K562 (cell line): ENCODE measurements around the gene TLCD4. TPM values are rescaled to one million over a fixed set of nuclear protein-coding genes. Genes with fewer than 3 reads are reported as not detected.

ENCODE experiments used
- ATAC-seq: fragments of 200-7000 bp; cut with Tn5 transposase; 3 replicates; pipeline ENCODE4 v1.9.1; 2020; ENCODE audit warnings: moderate library complexity
- BruUV-seq: library from RNA; stranded (reverse); fragments of 400-500 nt; replicated peaks from 2 replicates; lab custom pipeline; 2021; lab: Mats Ljungman, UMichigan
- CTCF ChIA-PET: fragments of 300-600 bp; formaldehyde crosslinking; extraction: SDS; loops from one replicate; lab custom pipeline; 2021; ENCODE audit warnings: low intra/inter-chr PET ratio; lab: Yijun Ruan, JAX
- POLR2A ChIA-PET: fragments of 300-600, 350-650 bp; sonication (Branson Sonifier 250); formaldehyde crosslinking; extraction: SDS; loops from one replicate; lab custom pipeline; 2021; ENCODE audit warnings: antibody characterized with exemption, inconsistent platforms; lab: Yijun Ruan, JAX
- DNase-seq, 4 experiments: peaks; one replicate each; pipeline versions ENCODE4 v3.0.0 to v3.0.0-alpha.2; 2011 to 2018; ENCODE audit warnings: low spot score in 3 of 4, mixed read lengths in 3 of 4; ENCODE audit errors: extremely low read depth in 1 of 4
- FAIRE-seq: peaks from 2 replicates; lab custom pipeline; 2011; peaks lifted over from hg19 to GRCh38; lab: Jason Lieb, UNC
- H2AFZ ChIP-seq: 2 replicates; pipeline ENCODE4 v1.6.0; 2011; ENCODE audit warnings: low read depth, low read length, control low read depth, inconsistent platforms
- H3K27ac ChIP-seq: fragments of 200-600 bp; 3 replicates; pipeline ENCODE4 v1.8.0; 2011; ENCODE audit warnings: low read depth, mild to moderate bottlenecking, control low read depth, inconsistent platforms, low read length, moderate library complexity, mixed read lengths; ENCODE audit errors: extremely low read depth
- H3K27me3 ChIP-seq, 2 experiments: fragments of 300-600 bp in 1 of 2; 2 replicates in 1 of 2; 3 replicates in 1 of 2; pipeline versions ENCODE4 v1.6.0 to v1.8.0; 2011; ENCODE audit warnings: inconsistent platforms in 2 of 2, low read length in 2 of 2, mild to moderate bottlenecking in 1 of 2, mixed read lengths in 1 of 2, moderate library complexity in 1 of 2; ENCODE audit not compliant: control insufficient read depth in 2 of 2, insufficient read depth in 2 of 2
- H3K36me3 ChIP-seq: fragments of 300-600 bp; 3 replicates; pipeline ENCODE4 v1.8.0; 2011; ENCODE audit warnings: mild to moderate bottlenecking, low read length, inconsistent platforms; ENCODE audit not compliant: control insufficient read depth, insufficient read depth
- H3K4me1 ChIP-seq, 2 experiments: fragments of 200-600 bp in 1 of 2; replicated peaks in 1 of 2; 2 replicates in 1 of 2; 3 replicates in 1 of 2; pipeline versions ENCODE4 v1.5.1 to v1.8.0; 2011; ENCODE audit warnings: inconsistent platforms in 2 of 2, low read length in 2 of 2, mild to moderate bottlenecking in 1 of 2, mixed read lengths in 1 of 2, moderate library complexity in 1 of 2; ENCODE audit not compliant: control insufficient read depth in 2 of 2, insufficient read depth in 2 of 2
- H3K4me2 ChIP-seq: 2 replicates; pipeline ENCODE4 v1.6.1; 2011; ENCODE audit warnings: low read length, control low read depth, inconsistent platforms, mixed read lengths; ENCODE audit not compliant: insufficient read depth
- H3K4me3 ChIP-seq: fragments of 200-600 bp; sonication (generic), shearing (Covaris generic); 2 replicates; pipeline ENCODE4 v1.5.1; 2016; ENCODE audit warnings: control low read depth, inconsistent platforms
- H3K79me2 ChIP-seq: fragments of 200-600 bp; 3 replicates; pipeline ENCODE4 v1.8.0; 2011; ENCODE audit warnings: low read length, inconsistent platforms; ENCODE audit not compliant: control insufficient read depth, insufficient read depth
- H3K9ac ChIP-seq, 2 experiments: 2 replicates each; pipeline versions ENCODE4 v1.6.0 to v1.6.1; 2011; ENCODE audit warnings: low read depth in 2 of 2, low read length in 2 of 2, control low read depth in 1 of 2, inconsistent platforms in 1 of 2, mild to moderate bottlenecking in 1 of 2, mixed read lengths in 1 of 2; ENCODE audit not compliant: insufficient read depth in 1 of 2
- H3K9me1 ChIP-seq: one replicate; pipeline ENCODE4 v1.6.0; 2011; ENCODE audit warnings: inconsistent platforms, mild to moderate bottlenecking, low read length, moderate library complexity; ENCODE audit not compliant: control insufficient read depth, insufficient read depth
- H3K9me3 ChIP-seq: replicated peaks from 2 replicates; pipeline ENCODE4 v1.5.1; 2011; ENCODE audit warnings: low read depth, low read length, inconsistent platforms; ENCODE audit not compliant: control insufficient read depth, insufficient read depth
- H4K20me1 ChIP-seq: replicated peaks from 2 replicates; pipeline ENCODE4 v1.6.1; 2011; ENCODE audit warnings: low read length, inconsistent platforms, mixed read lengths; ENCODE audit not compliant: control insufficient read depth, insufficient read depth
- AFF4 ChIP-seq: sonication (generic); formaldehyde crosslinking; IDR thresholded peaks from 2 replicates; pipeline ENCODE4 v1.8.0; 2023; ENCODE audit warnings: mild to moderate bottlenecking, missing genetic modification reagents
- CC2D1A ChIP-seq: fragments of 450-650 bp; IDR thresholded peaks from 2 replicates; pipeline ENCODE4 v1.6.1; 2017; ENCODE audit warnings: mild to moderate bottlenecking
- CHD2 ChIP-seq: IDR thresholded peaks from 2 replicates; pipeline ENCODE4 v1.6.1; 2011; ENCODE audit warnings: low read depth, low read length
- ELF4 ChIP-seq: fragments of 450-650 bp; formaldehyde crosslinking; IDR thresholded peaks from 2 replicates; pipeline ENCODE4 v1.4.0; 2022; ENCODE audit warnings: missing genetic modification characterization
- MNT ChIP-seq, 2 experiments: fragments of 450-650 bp; conservative IDR thresholded peaks; 2 replicates each; pipeline ENCODE4 v1.6.1; 2017; ENCODE audit warnings: mild to moderate bottlenecking in 2 of 2, moderate library complexity in 2 of 2
- NCOA4 ChIP-seq: fragments of 450-650 bp; IDR thresholded peaks from 2 replicates; pipeline ENCODE4 v1.6.1; 2018; ENCODE audit warnings: mild to moderate bottlenecking; ENCODE audit not compliant: partially characterized antibody
- TRIM24 ChIP-seq, 2 experiments: fragments of 450-650 bp; IDR thresholded peaks; 2 replicates each; pipeline ENCODE4 v1.6.1; 2016
- U2AF2 ChIP-seq: fragments of 200-400 bp; formaldehyde crosslinking; optimal IDR thresholded peaks from 2 replicates; pipeline ENCODE3; 2017; ENCODE audit warnings: low read depth, mild to moderate bottlenecking, low read length
- ZNF140 ChIP-seq: fragments of 250-450 bp; sonication (Bioruptor Pico); IDR thresholded peaks from 2 replicates; pipeline ENCODE4 v1.8.0; 2021; ENCODE audit warnings: moderate library complexity, mild to moderate bottlenecking, inconsistent platforms
- ZNF507 ChIP-seq: conservative IDR thresholded peaks from 2 replicates; pipeline ENCODE4 v1.6.1; 2017; ENCODE audit warnings: missing genetic modification characterization, missing compliant biosample characterization
- WGBS: fragments of 100-300 bp; shearing (Covaris generic); methylation state at CpG from one replicate; pipeline ENCODE4 v1.1.6; 2016; ENCODE audit warnings: low coverage, mixed read lengths; ENCODE audit not compliant: insufficient coverage; ENCODE audit errors: missing lambda C conversion rate; 5-methylcytosine and 5-hydroxymethylcytosine counted together
- in situ Hi-C: fragments of 300-500 bp; cut with MboI; formaldehyde crosslinking; loops from 4 replicates; pipeline ENCODE4 v1.15.0; 2018; ENCODE audit warnings: inconsistent platforms, mixed read lengths
- intact Hi-C: fragments of 100-400 bp; cut with micrococcal nuclease; formaldehyde crosslinking; loops from 2 replicates; pipeline ENCODE4 v1.14.2; 2022
- polyA plus RNA-seq, 8 experiments: library from polyadenylated mRNA; depleted of rRNA in 4 of 8; stranded (reverse) in 5 of 8; unstranded in 3 of 8; fragments of >200 nt; fragmentation: Nextera tagmentation in 2 of 8; fragmentation: Illumina TruSeq in 1 of 8; extraction: Ambion mirVana in 2 of 8; extraction: Trizol in 1 of 8; gene quantifications; 2 replicates each; pipeline versions ENCODE4 v1.2.1 to v1.2.3, GENCODE V29; 2011 to 2014; ENCODE audit warnings: inconsistent platforms in 1 of 8, missing spikeins in 1 of 8
- total RNA-seq, 7 experiments: library from RNA; depleted of rRNA in 6 of 7; stranded (reverse); fragments of >200 nt in 6 of 7; fragmentation: Illumina TruSeq in 2 of 7; extraction: Trizol in 2 of 7; gene quantifications; 2 replicates each; pipeline versions ENCODE4 v1.2.1 to v1.2.3, GENCODE V29; 2011 to 2021; ENCODE audit warnings: low replicate concordance in 1 of 7

TLCD4 gene
- total and polyA plus RNA-seq, 9 of the 15 experiments (the other 6 are each of a cell fraction or from before 2014, with no cell fraction given): 3.5 to 19.8 (median 7.6) TPM

GRCh38 chr1:95080879-95081278, 36.3 kb upstream of the TLCD4 start:
- Histone ChIP-seq H3K4me1 (peaks cover 0 to 24% of the 10 kb centered on the region in 2 experiments; a peak in 3 of 5 replicates), H3K27ac (no peak overlapping the region), H3K4me3 (no peak overlapping the region), H3K9me3 (no peaks in the 10 kb centered on the region), H4K20me1 (no peaks in the 10 kb centered on the region), H3K9me1 (no peaks in the 10 kb centered on the region), H3K4me2 (no peak overlapping the region), H2AFZ (peak overlapping the region; percentile 17; the same call in 1 of the 2 replicates), H3K27me3 (no peaks in the 10 kb centered on the region), H3K36me3 (no peaks in the 10 kb centered on the region), H3K9ac (no peak overlapping the region), H3K79me2 (no peaks in the 10 kb centered on the region)
- DNase-seq (no peak), FAIRE-seq (no peak), ATAC-seq (no peak)
- POLR2A ChIA-PET: no interaction called here
- intact Hi-C loops (loop anchor here (10.0 kb wide), 1 partner anchor 94 kb away; no protein-coding TSS in a partner anchor), in situ Hi-C loops (loop anchor here (5.0 kb wide), 1 partner anchor 36 kb away; the partner anchor contains the start of gene TLCD4)
- CTCF ChIA-PET: no interaction called here
- WGBS: 36% methylated on average over 1 of the region's 1 CpG
- TF ChIP-seq ZNF507 (tag): no peak
- TF ChIP-seq ZNF140 (CRISPR knock-in tag): no peak
- TF ChIP-seq AFF4 (CRISPR knock-in tag): no peak
- no peak for TF ChIP-seq CHD2
- no peak for TF ChIP-seq MNT (conservative IDR thresholded peaks at IDR 0.05)
- TF ChIP-seq ELF4 (CRISPR knock-in tag): no peak
- no peak for TF ChIP-seq U2AF2
- no peak for TF ChIP-seq TRIM24 (IDR thresholded peaks at IDR 0.05)
- TF ChIP-seq NCOA4: no peak
- TF ChIP-seq CC2D1A: no peak
- BruUV-seq: no TSS peak
